D721Med (cell line): ENCODE data around the gene SRPK3.

Experiments
- DNase-seq: peaks from one replicate; pipeline ENCODE4 v3.0.0; 2011; ENCODE audit warnings: low spot score; ENCODE audit not compliant: insufficient read length
- FAIRE-seq: peaks from 2 replicates; lab custom pipeline; 2011; peaks lifted over from hg19 to GRCh38; lab: Jason Lieb, UNC
- CTCF ChIP-seq: IDR thresholded peaks from 2 replicates; pipeline ENCODE4 v1.5.1; 2012; ENCODE audit warnings: mild to moderate bottlenecking, control low read depth; ENCODE audit not compliant: insufficient read depth; ENCODE audit errors: missing control alignments

SRPK3 gene

GRCh38 chrX:153794018-153794896, 13.4 kb downstream of the SRPK3 start, which contains the start of the genes IDH3G and SSR4:
IDH3G (minus strand) TSS chrX:153794375; CDS start chrX:153794326, 49 bp downstream.
SSR4 (plus strand) TSS chrX:153794668; CDS start chrX:153794688, 20 bp downstream.
- TF ChIP-seq CTCF = peak; percentile 4
- DNase-seq (peak; percentile 96), FAIRE-seq (peak; percentile 38)

GRCh38 chrX:153794897-153795816, 14.3 kb downstream of the SRPK3 start:
- FAIRE-seq (no peak), DNase-seq (no peak)
- TF ChIP-seq CTCF = no peak

DNA sequence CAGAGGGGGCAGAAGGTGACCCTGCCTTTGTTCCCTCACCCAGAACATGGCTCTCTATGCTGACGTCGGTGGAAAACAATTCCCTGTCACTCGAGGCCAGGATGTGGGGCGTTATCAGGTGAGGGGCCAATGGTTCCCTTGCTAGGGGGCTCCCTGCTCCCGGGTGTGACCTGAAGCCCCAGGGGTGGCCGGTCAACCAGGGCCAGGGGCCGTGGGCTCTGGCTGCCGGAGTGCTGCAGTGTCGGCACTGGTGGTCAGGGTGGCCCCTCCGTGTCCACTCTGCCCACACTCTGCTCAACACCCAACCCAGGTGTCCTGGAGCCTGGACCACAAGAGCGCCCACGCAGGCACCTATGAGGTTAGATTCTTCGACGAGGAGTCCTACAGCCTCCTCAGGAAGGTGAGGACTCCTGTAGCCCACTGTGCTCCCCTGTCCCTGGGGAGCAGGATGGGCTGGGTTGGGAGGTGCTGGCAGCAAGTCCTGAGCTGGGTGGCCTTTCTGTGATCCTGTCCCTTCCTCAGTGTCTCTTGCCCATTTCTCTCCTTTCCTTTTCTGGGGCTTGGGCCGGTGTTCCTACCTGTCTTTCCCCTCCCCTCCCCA, 16.7 kb downstream of the SRPK3 start:
- FAIRE-seq = no peak
- DNase-seq = no peak
- TF ChIP-seq CTCF = no peak

GRCh38 chrX:153799326-153799725, 18.5 kb downstream of the SRPK3 start:
- FAIRE-seq (no peak), DNase-seq (no peak)
- no peak for TF ChIP-seq CTCF

DNA sequence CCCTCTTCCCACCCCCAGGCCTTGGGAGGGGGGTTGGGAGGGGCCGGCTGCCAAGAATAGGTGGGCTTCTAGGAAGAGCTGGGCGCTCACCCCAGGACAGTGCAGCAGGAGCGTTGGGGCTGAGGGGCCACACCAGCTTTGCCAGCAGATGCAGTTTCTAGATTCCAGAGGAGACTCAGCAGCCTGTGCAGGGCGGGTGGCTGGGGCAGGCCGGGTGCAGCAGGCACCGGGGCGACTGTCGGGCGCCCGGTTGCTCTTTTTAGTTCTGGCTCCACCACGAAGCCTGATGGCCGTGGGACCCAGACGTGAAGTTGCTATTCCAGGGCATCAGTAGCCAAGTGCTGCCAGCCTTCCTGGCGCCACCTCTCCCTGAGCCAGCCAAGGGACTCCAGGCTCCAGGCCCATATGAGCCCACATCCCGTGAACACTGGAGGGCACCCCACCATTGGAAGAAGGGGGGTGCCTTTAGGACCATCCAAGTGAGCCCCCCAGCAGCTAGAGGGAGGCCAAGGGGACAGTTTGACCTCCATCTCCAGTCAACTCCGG, 19.4 kb downstream of the SRPK3 start:
- DNase-seq = no peak
- no peak for FAIRE-seq
- no peak for TF ChIP-seq CTCF

GRCh38 chrX:153800746-153801145, 19.9 kb downstream of the SRPK3 start:
- TF ChIP-seq CTCF = no peak
- FAIRE-seq = no peak
- no peak for DNase-seq
